ENCODE measurements around the gene GRAP2.

GRAP2 gene

GRCh38 chr22:40022536-40023240 is 121.8 kb downstream of the GRAP2 start:
- DNase-seq: no peak
